K562 (cell line): ENCODE measurements around the gene PLCB1. TPM values are rescaled to one million over a fixed set of nuclear protein-coding genes. Genes with fewer than 3 reads are reported as not detected.

Experiments
- ATAC-seq: fragments of 200-7000 bp; cut with Tn5 transposase; 3 replicates; pipeline ENCODE4 v1.9.1; 2020; ENCODE audit warnings: moderate library complexity
- BruUV-seq: library from RNA; stranded (reverse); fragments of 400-500 nt; replicated peaks from 2 replicates; lab custom pipeline; 2021; lab: Mats Ljungman, UMichigan
- CTCF ChIA-PET: fragments of 300-600 bp; formaldehyde crosslinking; extraction: SDS; loops from one replicate; lab custom pipeline; 2021; ENCODE audit warnings: low intra/inter-chr PET ratio; lab: Yijun Ruan, JAX
- POLR2A ChIA-PET: fragments of 300-600, 350-650 bp; sonication (Branson Sonifier 250); formaldehyde crosslinking; extraction: SDS; loops from one replicate; lab custom pipeline; 2021; ENCODE audit warnings: antibody characterized with exemption, inconsistent platforms; lab: Yijun Ruan, JAX
- DNase-seq, 4 experiments: peaks; one replicate each; pipeline versions ENCODE4 v3.0.0 to v3.0.0-alpha.2; 2011 to 2018; ENCODE audit warnings: low spot score in 3 of 4, mixed read lengths in 3 of 4; ENCODE audit errors: extremely low read depth in 1 of 4
- FAIRE-seq: peaks from 2 replicates; lab custom pipeline; 2011; peaks lifted over from hg19 to GRCh38; lab: Jason Lieb, UNC
- H2AFZ ChIP-seq: 2 replicates; pipeline ENCODE4 v1.6.0; 2011; ENCODE audit warnings: low read depth, low read length, control low read depth, inconsistent platforms
- H3K27ac ChIP-seq: fragments of 200-600 bp; 3 replicates; pipeline ENCODE4 v1.8.0; 2011; ENCODE audit warnings: low read depth, mild to moderate bottlenecking, control low read depth, inconsistent platforms, low read length, moderate library complexity, mixed read lengths; ENCODE audit errors: extremely low read depth
- H3K27me3 ChIP-seq, 2 experiments: fragments of 300-600 bp in 1 of 2; 2 replicates in 1 of 2; 3 replicates in 1 of 2; pipeline versions ENCODE4 v1.6.0 to v1.8.0; 2011; ENCODE audit warnings: inconsistent platforms in 2 of 2, low read length in 2 of 2, mild to moderate bottlenecking in 1 of 2, mixed read lengths in 1 of 2, moderate library complexity in 1 of 2; ENCODE audit not compliant: control insufficient read depth in 2 of 2, insufficient read depth in 2 of 2
- H3K36me3 ChIP-seq: fragments of 300-600 bp; 3 replicates; pipeline ENCODE4 v1.8.0; 2011; ENCODE audit warnings: mild to moderate bottlenecking, low read length, inconsistent platforms; ENCODE audit not compliant: control insufficient read depth, insufficient read depth
- H3K4me1 ChIP-seq, 2 experiments: fragments of 200-600 bp in 1 of 2; replicated peaks in 1 of 2; 2 replicates in 1 of 2; 3 replicates in 1 of 2; pipeline versions ENCODE4 v1.5.1 to v1.8.0; 2011; ENCODE audit warnings: inconsistent platforms in 2 of 2, low read length in 2 of 2, mild to moderate bottlenecking in 1 of 2, mixed read lengths in 1 of 2, moderate library complexity in 1 of 2; ENCODE audit not compliant: control insufficient read depth in 2 of 2, insufficient read depth in 2 of 2
- H3K4me2 ChIP-seq: 2 replicates; pipeline ENCODE4 v1.6.1; 2011; ENCODE audit warnings: low read length, control low read depth, inconsistent platforms, mixed read lengths; ENCODE audit not compliant: insufficient read depth
- H3K4me3 ChIP-seq: fragments of 200-600 bp; sonication (generic), shearing (Covaris generic); 2 replicates; pipeline ENCODE4 v1.5.1; 2016; ENCODE audit warnings: control low read depth, inconsistent platforms
- H3K79me2 ChIP-seq: fragments of 200-600 bp; 3 replicates; pipeline ENCODE4 v1.8.0; 2011; ENCODE audit warnings: low read length, inconsistent platforms; ENCODE audit not compliant: control insufficient read depth, insufficient read depth
- H3K9ac ChIP-seq, 2 experiments: 2 replicates each; pipeline versions ENCODE4 v1.6.0 to v1.6.1; 2011; ENCODE audit warnings: low read depth in 2 of 2, low read length in 2 of 2, control low read depth in 1 of 2, inconsistent platforms in 1 of 2, mild to moderate bottlenecking in 1 of 2, mixed read lengths in 1 of 2; ENCODE audit not compliant: insufficient read depth in 1 of 2
- H3K9me1 ChIP-seq: one replicate; pipeline ENCODE4 v1.6.0; 2011; ENCODE audit warnings: inconsistent platforms, mild to moderate bottlenecking, low read length, moderate library complexity; ENCODE audit not compliant: control insufficient read depth, insufficient read depth
- H3K9me3 ChIP-seq: replicated peaks from 2 replicates; pipeline ENCODE4 v1.5.1; 2011; ENCODE audit warnings: low read depth, low read length, inconsistent platforms; ENCODE audit not compliant: control insufficient read depth, insufficient read depth
- H4K20me1 ChIP-seq: replicated peaks from 2 replicates; pipeline ENCODE4 v1.6.1; 2011; ENCODE audit warnings: low read length, inconsistent platforms, mixed read lengths; ENCODE audit not compliant: control insufficient read depth, insufficient read depth
- HLTF ChIP-seq: fragments of 450-650 bp; IDR thresholded peaks from 2 replicates; pipeline ENCODE4 v1.6.1; 2016
- TCFL5 ChIP-seq: fragments of 250-450 bp; sonication (Bioruptor Pico); conservative IDR thresholded peaks from 2 replicates; pipeline ENCODE4 v1.6.1; 2021; ENCODE audit warnings: mild to moderate bottlenecking, moderate library complexity, matching md5 sums
- TOE1 ChIP-seq, 2 experiments: fragments of 450-650 bp in 1 of 2; sonication (generic) in 1 of 2; formaldehyde crosslinking in 1 of 2; IDR thresholded peaks; 2 replicates each; pipeline versions ENCODE4 v1.7.1 to v1.8.0; 2016 to 2022; ENCODE audit warnings: borderline replicate concordance in 2 of 2, mild to moderate bottlenecking in 2 of 2, antibody characterized with exemption in 1 of 2, inconsistent platforms in 1 of 2, low read depth in 1 of 2, missing genetic modification reagents in 1 of 2, moderate library complexity in 1 of 2
- U2AF1 ChIP-seq: fragments of 200-400 bp; formaldehyde crosslinking; optimal IDR thresholded peaks from 2 replicates; pipeline ENCODE3; 2017; ENCODE audit warnings: mild to moderate bottlenecking, low read depth, low read length, moderate library complexity
- ZNF23 ChIP-seq: fragments of 250-450 bp; sonication (Bioruptor Pico); IDR thresholded peaks from 2 replicates; pipeline ENCODE4 v1.4.0; 2020; ENCODE audit warnings: mild to moderate bottlenecking
- whole genome bisulfite sequencing: fragments of 100-300 bp; shearing (Covaris generic); methylation state at CpG from one replicate; pipeline ENCODE4 v1.1.6; 2016; ENCODE audit warnings: low coverage, mixed read lengths; ENCODE audit not compliant: insufficient coverage; ENCODE audit errors: missing lambda C conversion rate; 5-methylcytosine and 5-hydroxymethylcytosine counted together
- in situ Hi-C: fragments of 300-500 bp; cut with MboI; formaldehyde crosslinking; loops from 4 replicates; pipeline ENCODE4 v1.15.0; 2018; ENCODE audit warnings: inconsistent platforms, mixed read lengths
- intact Hi-C: fragments of 100-400 bp; cut with micrococcal nuclease; formaldehyde crosslinking; loops from 2 replicates; pipeline ENCODE4 v1.14.2; 2022
- polyA plus RNA-seq, 8 experiments: library from polyadenylated mRNA; depleted of rRNA in 4 of 8; stranded (reverse) in 5 of 8; unstranded in 3 of 8; fragments of >200 nt; fragmentation: Nextera tagmentation in 2 of 8; fragmentation: Illumina TruSeq in 1 of 8; extraction: Ambion mirVana in 2 of 8; extraction: Trizol in 1 of 8; gene quantifications; 2 replicates each; pipeline versions ENCODE4 v1.2.1 to v1.2.3, GENCODE V29; 2011 to 2014; ENCODE audit warnings: inconsistent platforms in 1 of 8, missing spikeins in 1 of 8
- total RNA-seq, 7 experiments: library from RNA; depleted of rRNA in 6 of 7; stranded (reverse); fragments of >200 nt in 6 of 7; fragmentation: Illumina TruSeq in 2 of 7; extraction: Trizol in 2 of 7; gene quantifications; 2 replicates each; pipeline versions ENCODE4 v1.2.1 to v1.2.3, GENCODE V29; 2011 to 2021; ENCODE audit warnings: low replicate concordance in 1 of 7
- TF ChIP-seq, protein P1 (sequence below): sonication (generic); formaldehyde crosslinking; IDR thresholded peaks from 2 replicates; pipeline ENCODE4 v1.8.1; 2023; ENCODE audit warnings: mild to moderate bottlenecking, missing genetic modification reagents

PLCB1 gene
- total and polyA plus RNA-seq, 9 of the 15 experiments (the other 6 are each of a cell fraction or from before 2014, with no cell fraction given) = 0.34 to 3.1 (median 1.3) TPM

DNA sequence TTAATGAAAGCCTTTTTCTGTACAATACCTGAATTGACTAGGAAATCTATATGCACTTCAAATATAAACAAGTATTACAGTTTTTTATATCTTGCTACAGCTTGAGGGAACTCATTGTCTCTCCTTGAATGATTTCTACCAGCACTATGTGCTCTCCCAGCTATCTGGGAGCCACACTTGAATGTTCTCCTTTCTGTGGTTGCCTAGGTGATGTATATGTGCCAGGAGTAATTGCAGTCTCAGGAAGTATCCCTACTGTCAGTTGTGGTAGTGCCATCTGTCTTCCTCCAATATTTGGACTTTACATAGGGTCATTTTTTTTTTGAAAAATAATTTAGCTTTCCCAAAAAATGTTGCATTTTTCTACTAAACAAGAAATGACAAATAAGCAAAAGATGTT lies 648.8 kb downstream of the PLCB1 start (continued):
- no peak for TF ChIP-seq TOE1 (IDR thresholded peaks at IDR 0.05; ENCODE audit: borderline replicate concordance)
- no peak for TF ChIP-seq TOE1 (CRISPR knock-in tag; IDR thresholded peaks at IDR 0.05; ENCODE audit: borderline replicate concordance, low read depth)
- TF ChIP-seq U2AF1 = no peak

DNA sequence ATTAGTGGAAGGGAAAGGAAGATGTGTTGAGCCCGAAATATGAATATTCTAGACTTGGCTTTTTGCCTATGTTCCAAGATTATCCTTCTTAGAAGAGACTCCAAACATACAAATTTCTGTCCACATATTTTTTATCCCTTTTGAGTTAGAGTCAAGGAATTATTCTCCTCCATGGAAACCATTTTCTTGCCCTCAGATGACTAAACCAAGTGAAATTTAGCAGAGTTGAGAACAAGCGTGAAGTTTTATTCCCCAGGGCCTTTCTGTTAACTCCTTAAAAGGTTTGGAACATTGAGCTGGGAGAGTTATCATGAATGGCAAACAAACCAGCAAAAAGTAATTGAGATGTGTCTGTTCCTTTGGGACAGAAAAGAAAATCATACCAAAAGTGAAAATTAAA lies 650.7 kb downstream of the PLCB1 start:
- DNase-seq = no peak
- no peak for FAIRE-seq
- Histone ChIP-seq H4K20me1 (no peaks in the 10 kb centered on the region), H3K79me2 (no peaks in the 10 kb centered on the region), H3K36me3 (no peaks in the 10 kb centered on the region), H3K9me3 (no peaks in the 10 kb centered on the region), H3K4me2 (no peak overlapping the region), H3K27ac (no peak overlapping the region), H3K4me1 (no peaks in the 10 kb centered on the region), H2AFZ (no peak overlapping the region), H3K27me3 (no peaks in the 10 kb centered on the region)
- in situ Hi-C loops (no loop called here), intact Hi-C loops (no loop called here)
- POLR2A ChIA-PET = no interaction called here
- WGBS = 0% methylated on average over 2 of the region's 2 CpGs
- CTCF ChIA-PET = no interaction called here
- TF ChIP-seq ZNF23 (CRISPR knock-in tag) (no peak), HLTF (no peak), TCFL5 (CRISPR knock-in tag) (no peak)
- TF ChIP-seq, protein P1, sequence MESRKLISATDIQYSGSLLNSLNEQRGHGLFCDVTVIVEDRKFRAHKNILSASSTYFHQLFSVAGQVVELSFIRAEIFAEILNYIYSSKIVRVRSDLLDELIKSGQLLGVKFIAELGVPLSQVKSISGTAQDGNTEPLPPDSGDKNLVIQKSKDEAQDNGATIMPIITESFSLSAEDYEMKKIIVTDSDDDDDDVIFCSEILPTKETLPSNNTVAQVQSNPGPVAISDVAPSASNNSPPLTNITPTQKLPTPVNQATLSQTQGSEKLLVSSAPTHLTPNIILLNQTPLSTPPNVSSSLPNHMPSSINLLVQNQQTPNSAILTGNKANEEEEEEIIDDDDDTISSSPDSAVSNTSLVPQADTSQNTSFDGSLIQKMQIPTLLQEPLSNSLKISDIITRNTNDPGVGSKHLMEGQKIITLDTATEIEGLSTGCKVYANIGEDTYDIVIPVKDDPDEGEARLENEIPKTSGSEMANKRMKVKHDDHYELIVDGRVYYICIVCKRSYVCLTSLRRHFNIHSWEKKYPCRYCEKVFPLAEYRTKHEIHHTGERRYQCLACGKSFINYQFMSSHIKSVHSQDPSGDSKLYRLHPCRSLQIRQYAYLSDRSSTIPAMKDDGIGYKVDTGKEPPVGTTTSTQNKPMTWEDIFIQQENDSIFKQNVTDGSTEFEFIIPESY = no peak
- TF ChIP-seq, all 486 proteins: peak for 0
- Histone ChIP-seq H3K9me1 (no peaks in the 10 kb centered on the region), H3K9ac (no peak overlapping the region), H3K4me3 (no peak overlapping the region)
- no TSS peak for BruUV-seq
- ATAC-seq = no peak
